Activated T-cell treated with anti-CD3 and anti-CD28 coated beads for 48 hours (primary cell): Measurements from ENCODE around the gene HOXA13.

ENCODE experiments used
- DNase-seq: peaks from one replicate; pipeline ENCODE4 v3.0.0-alpha.2; 2020; ENCODE audit warnings: low read depth

Gene HOXA13

GRCh38 chr7:27237735-27238334 lies 37.9 kb upstream of the HOXA13 start:
- no peak for DNase-seq

- no peak for DNase-seq
Observed at GRCh38 chr7:27235387-27236311, 35.8 kb upstream of the HOXA13 start.

- DNase-seq = no peak
Observed at GRCh38 chr7:27229448-27229847, 29.6 kb upstream of the HOXA13 start.

GRCh38 chr7:27224983-27225934 lies 25.4 kb upstream of the HOXA13 start:
- DNase-seq = no peak

GRCh38 chr7:27223941-27224575 lies 24.2 kb upstream of the HOXA13 start:
- DNase-seq = no peak

GRCh38 chr7:27221201-27221797 lies 21.4 kb upstream of the HOXA13 start:
- DNase-seq = no peak

GRCh38 chr7:27220440-27220955 lies 20.6 kb upstream of the HOXA13 start:
- no peak for DNase-seq

GRCh38 chr7:27219821-27220220 lies 19.9 kb upstream of the HOXA13 start:
- no peak for DNase-seq

- no peak for DNase-seq
Observed at GRCh38 chr7:27217951-27218350, 18.1 kb upstream of the HOXA13 start.

- DNase-seq = no peak
Observed at GRCh38 chr7:27215356-27215755, 15.5 kb upstream of the HOXA13 start.

- DNase-seq = no peak
Observed at GRCh38 chr7:27214239-27214950, 14.5 kb upstream of the HOXA13 start.

- DNase-seq = no peak
Observed at GRCh38 chr7:27213433-27214238, 13.7 kb upstream of the HOXA13 start.

GRCh38 chr7:27212497-27213432 lies 12.9 kb upstream of the HOXA13 start:
- no peak for DNase-seq

GRCh38 chr7:27211764-27212204 lies 11.9 kb upstream of the HOXA13 start:
- no peak for DNase-seq

- no peak for DNase-seq
Observed at GRCh38 chr7:27211084-27211446, 11.2 kb upstream of the HOXA13 start.

- DNase-seq = no peak
Observed at GRCh38 chr7:27210441-27211083, 10.7 kb upstream of the HOXA13 start.

- no peak for DNase-seq
Observed at GRCh38 chr7:27209933-27210440, 10.1 kb upstream of the HOXA13 start.

GRCh38 chr7:27208998-27209397 lies 9.1 kb upstream of the HOXA13 start:
- no peak for DNase-seq
